Common myeloid progenitor, CD34-positive (primary cell): ENCODE results near the gene SARDH.

Source experiments
- CTCF ChIA-PET: fragments of 350-600 bp; sonication (Branson Sonifier 250); formaldehyde crosslinking; loops from one replicate; lab custom pipeline; 2021; ENCODE audit warnings: antibody characterized with exemption; lab: Charles Lee
- POLR2A ChIA-PET: fragments of 350-600 bp; sonication (Branson Sonifier 250); formaldehyde crosslinking; loops from one replicate; lab custom pipeline; 2021; ENCODE audit warnings: antibody characterized with exemption; lab: Charles Lee
- DNase-seq, 3 donors: peaks; one replicate each; pipeline versions ENCODE4 v3.0.0 to v3.0.0-alpha.2; 2013
- H3K27ac ChIP-seq, 2 experiments: 1 replicate in 1 of 2; 2 replicates in 1 of 2; pipeline ENCODE4 v1.7.0; 2013; ENCODE audit warnings: inconsistent platforms in 2 of 2, low read length in 2 of 2, mild to moderate bottlenecking in 2 of 2, low read depth in 1 of 2, moderate library complexity in 1 of 2; ENCODE audit not compliant: severe bottlenecking in 2 of 2, insufficient read depth in 1 of 2, poor library complexity in 1 of 2
- H3K27me3 ChIP-seq, 5 experiments: replicated peaks in 2 of 5; 1 replicate in 3 of 5; 2 replicates in 2 of 5; pipeline versions ENCODE4 v1.6.1 to v1.7.0; 2013; ENCODE audit warnings: low read length in 4 of 5, mild to moderate bottlenecking in 2 of 5, moderate library complexity in 2 of 5, inconsistent platforms in 1 of 5; ENCODE audit not compliant: insufficient read depth in 5 of 5, control insufficient read depth in 4 of 5
- H3K36me3 ChIP-seq, 4 experiments: 1 replicate in 2 of 4; 2 replicates in 2 of 4; pipeline versions ENCODE4 v1.6.1 to v1.7.0; 2013; ENCODE audit warnings: low read length in 3 of 4, control low read depth in 1 of 4, mild to moderate bottlenecking in 1 of 4; ENCODE audit not compliant: control insufficient read depth in 4 of 4, insufficient read depth in 4 of 4
- H3K4me1 ChIP-seq, 4 experiments: 1 replicate in 3 of 4; 2 replicates in 1 of 4; pipeline versions ENCODE4 v1.6.1 to v1.7.1; 2013; ENCODE audit warnings: low read length in 3 of 4, mild to moderate bottlenecking in 3 of 4, control low read depth in 1 of 4, inconsistent platforms in 1 of 4, moderate library complexity in 1 of 4; ENCODE audit not compliant: control insufficient read depth in 4 of 4, insufficient read depth in 4 of 4; ENCODE audit errors: control extremely low read depth in 1 of 4
- H3K4me3 ChIP-seq, 7 experiments: 1 replicate in 4 of 7; 2 replicates in 3 of 7; pipeline versions ENCODE4 v1.5.1 to v1.7.0; 2013; ENCODE audit warnings: mild to moderate bottlenecking in 7 of 7, low read length in 6 of 7, moderate library complexity in 6 of 7, inconsistent platforms in 2 of 7, low read depth in 2 of 7, control low read depth in 1 of 7; ENCODE audit not compliant: insufficient read depth in 4 of 7, control insufficient read depth in 1 of 7; ENCODE audit errors: extremely low read depth in 1 of 7
- H3K9me3 ChIP-seq, 5 experiments: 1 replicate in 4 of 5; 2 replicates in 1 of 5; pipeline versions ENCODE4 v1.6.1 to v1.7.1; 2013; ENCODE audit warnings: low read length in 4 of 5, mild to moderate bottlenecking in 2 of 5, inconsistent platforms in 1 of 5, low read depth in 1 of 5, moderate library complexity in 1 of 5; ENCODE audit not compliant: control insufficient read depth in 4 of 5, insufficient read depth in 2 of 5; ENCODE audit errors: control extremely low read depth in 1 of 5
- whole genome bisulfite sequencing: methylation state at CpG from one replicate; pipeline ENCODE4 v1.1.5; 2013; ENCODE audit not compliant: insufficient coverage; 5-methylcytosine and 5-hydroxymethylcytosine counted together

The SARDH gene

DNA sequence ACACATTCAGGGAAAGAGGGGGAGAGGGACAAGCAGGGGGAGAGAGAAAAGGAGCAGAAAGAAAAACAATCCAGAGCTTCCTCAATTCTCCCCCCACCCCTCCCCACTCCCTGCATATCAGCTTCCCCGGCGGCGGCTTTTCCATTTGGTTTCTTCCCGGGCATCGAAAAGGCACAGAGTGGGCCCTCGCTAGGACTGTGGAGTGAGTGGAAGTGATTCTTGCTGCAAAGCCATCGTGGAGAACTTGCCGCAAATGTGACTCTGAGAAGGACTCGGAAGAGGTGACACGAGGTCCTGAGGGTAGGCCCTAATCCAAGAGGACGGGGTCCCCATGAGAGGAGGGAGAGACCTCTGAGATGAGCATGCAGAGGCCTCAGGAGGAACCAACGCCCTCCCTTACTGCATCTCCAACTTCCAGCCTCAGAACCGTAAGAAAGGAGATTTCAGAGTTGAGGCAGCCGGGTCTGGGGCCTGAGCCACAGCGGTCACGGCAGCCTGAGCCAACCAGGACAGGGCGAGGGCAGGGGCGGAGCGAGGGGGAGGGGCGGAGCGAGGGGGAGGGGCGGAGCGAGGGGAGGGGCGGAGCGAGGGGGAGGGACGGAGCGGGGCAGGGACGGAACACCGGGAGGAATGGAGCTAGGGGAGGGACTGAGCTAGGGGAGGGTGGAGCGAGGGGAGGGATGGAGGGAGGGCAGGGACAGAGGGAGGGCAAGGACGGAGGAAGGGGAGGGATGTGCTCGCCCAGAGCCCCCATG is 21.2 kb upstream of the SARDH start:
- Histone ChIP-seq H3K4me1 (peaks cover 0 to 5% (median 2%) of the 10 kb centered on the region in 4 experiments), H3K36me3 (peaks cover 0 to 7% (median 3%) of the 10 kb centered on the region in 4 experiments), H3K27ac (no peak overlapping the region), H3K4me3 (no peak overlapping the region), H3K9me3 (no peaks in the 10 kb centered on the region), H3K27me3 (no peaks in the 10 kb centered on the region)
- ChIA-PET POLR2A (interaction anchor here (0.6 kb wide), 1 partner anchor 1095 kb away, joined by 4 read pairs; no protein-coding TSS in a partner anchor), CTCF (interaction anchor here (1.2 kb wide), 1 partner anchor 17 kb away, joined by 3 read pairs; no protein-coding TSS in a partner anchor)
- DNase-seq = no peak
- WGBS = 88% methylated on average over 22 of the region's 32 CpGs

DNA sequence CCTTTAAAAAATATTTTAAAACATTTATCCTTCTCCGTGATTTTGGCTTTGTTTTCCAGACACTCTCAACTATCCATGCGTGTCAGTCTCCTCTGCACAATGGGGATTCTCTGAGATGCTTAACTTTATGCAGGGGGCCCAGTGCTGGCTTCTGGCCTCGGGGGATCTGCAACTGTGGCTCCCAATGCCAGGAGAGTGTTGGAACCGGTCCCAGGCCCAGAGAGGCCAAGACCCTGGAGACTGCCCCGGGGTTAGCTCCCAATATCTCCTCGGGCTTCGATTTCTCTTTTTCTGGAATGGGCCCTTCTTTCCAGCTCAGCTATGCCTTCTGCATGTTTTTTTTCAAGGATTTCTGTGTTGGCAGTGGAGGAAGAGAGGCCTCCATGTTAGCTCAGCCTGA is 20.1 kb upstream of the SARDH start:
- POLR2A ChIA-PET = no interaction called here
- 92% methylated on average over 4 of the region's 7 CpGs for WGBS
- CTCF ChIA-PET = interaction anchor here (1.2 kb wide), 1 partner anchor 16 kb away, joined by 3 read pairs; no protein-coding TSS in a partner anchor

DNA sequence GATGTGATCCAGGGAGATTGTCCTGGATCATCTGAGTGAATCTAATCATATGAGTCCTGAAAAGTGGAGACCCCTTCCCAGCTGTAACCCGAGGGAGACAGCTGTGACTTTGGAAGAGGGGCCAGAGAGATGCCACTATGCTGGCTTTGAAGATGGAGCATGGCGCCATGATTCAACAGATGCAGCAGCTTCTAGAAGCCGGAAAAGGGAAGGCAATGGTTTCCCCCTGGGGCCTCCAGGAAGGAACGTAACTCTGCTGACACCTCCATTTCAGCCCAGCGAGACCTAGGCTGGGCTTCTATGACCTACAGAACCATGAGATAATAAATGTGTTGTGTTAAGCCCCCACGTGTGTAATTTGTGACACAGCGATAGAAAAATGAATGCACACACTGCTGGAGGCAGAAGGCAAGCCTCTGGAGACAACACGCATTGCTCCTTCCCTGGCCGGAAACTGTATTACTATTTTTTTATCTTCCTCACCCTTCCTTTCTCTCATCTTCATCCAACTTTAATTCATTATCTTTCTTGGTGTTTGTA is 16.6 kb upstream of the SARDH start:
- Histone ChIP-seq H3K4me1 (peaks cover 0 to 8% (median 3%) of the 10 kb centered on the region in 4 experiments), H3K36me3 (no peaks in the 10 kb centered on the region), H3K27ac (no peak overlapping the region), H3K9me3 (no peaks in the 10 kb centered on the region), H3K27me3 (no peaks in the 10 kb centered on the region), H3K4me3 (no peak overlapping the region)
- ChIA-PET CTCF (no interaction called here), POLR2A (no interaction called here)
- DNase-seq = peak in 2 of 3 donors; percentile 6 to 11
- WGBS = no CpG with 5 or more reads among the region's 9 CpGs

More for the DNA sequence above, 20.1 kb upstream of the SARDH start:
- H3K36me3 ChIP-seq = no peaks in the 10 kb centered on the region
- H3K4me1 ChIP-seq = peaks cover 0 to 5% (median 2%) of the 10 kb centered on the region in 4 experiments
- DNase-seq = no peak
- H3K27me3 ChIP-seq = no peaks in the 10 kb centered on the region
- H3K27ac ChIP-seq = no peak overlapping the region
- H3K9me3 ChIP-seq = no peaks in the 10 kb centered on the region
- no peak overlapping the region for H3K4me3 ChIP-seq

DNA sequence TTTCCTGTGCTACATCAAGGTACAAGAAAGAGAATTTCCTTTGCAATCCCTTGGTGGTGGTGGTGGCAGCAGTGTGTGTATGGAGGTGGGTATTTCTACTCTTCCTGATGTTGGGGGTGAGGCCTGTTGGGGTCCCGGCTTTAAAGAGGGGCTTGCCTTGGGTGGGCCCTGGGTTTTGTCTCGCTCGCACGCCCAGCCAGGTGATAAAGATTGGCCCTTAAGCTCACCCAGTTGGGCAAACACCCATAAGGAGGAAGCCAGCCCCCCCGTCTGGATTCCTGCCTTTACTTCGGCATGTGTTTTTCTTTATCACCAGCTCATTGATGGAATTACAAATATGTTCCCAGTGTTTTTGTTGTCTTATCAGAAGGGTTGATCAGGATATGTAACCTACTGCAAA is 16.0 kb upstream of the SARDH start:
- Histone ChIP-seq H3K4me3 (no peak overlapping the region), H3K27ac (no peak overlapping the region), H3K4me1 (peaks cover 0 to 8% (median 3%) of the 10 kb centered on the region in 4 experiments), H3K36me3 (no peaks in the 10 kb centered on the region), H3K9me3 (no peaks in the 10 kb centered on the region), H3K27me3 (no peaks in the 10 kb centered on the region)
- POLR2A ChIA-PET = interaction anchor here (0.6 kb wide), 1 partner anchor 123 kb away, joined by 3 read pairs; no protein-coding TSS in a partner anchor
- CTCF ChIA-PET = interaction anchor here (0.7 kb wide), 1 partner anchor 15 kb away, joined by 4 read pairs; no protein-coding TSS in a partner anchor
- WGBS = 100% methylated on average over 4 of the region's 6 CpGs
- no peak for DNase-seq

DNA sequence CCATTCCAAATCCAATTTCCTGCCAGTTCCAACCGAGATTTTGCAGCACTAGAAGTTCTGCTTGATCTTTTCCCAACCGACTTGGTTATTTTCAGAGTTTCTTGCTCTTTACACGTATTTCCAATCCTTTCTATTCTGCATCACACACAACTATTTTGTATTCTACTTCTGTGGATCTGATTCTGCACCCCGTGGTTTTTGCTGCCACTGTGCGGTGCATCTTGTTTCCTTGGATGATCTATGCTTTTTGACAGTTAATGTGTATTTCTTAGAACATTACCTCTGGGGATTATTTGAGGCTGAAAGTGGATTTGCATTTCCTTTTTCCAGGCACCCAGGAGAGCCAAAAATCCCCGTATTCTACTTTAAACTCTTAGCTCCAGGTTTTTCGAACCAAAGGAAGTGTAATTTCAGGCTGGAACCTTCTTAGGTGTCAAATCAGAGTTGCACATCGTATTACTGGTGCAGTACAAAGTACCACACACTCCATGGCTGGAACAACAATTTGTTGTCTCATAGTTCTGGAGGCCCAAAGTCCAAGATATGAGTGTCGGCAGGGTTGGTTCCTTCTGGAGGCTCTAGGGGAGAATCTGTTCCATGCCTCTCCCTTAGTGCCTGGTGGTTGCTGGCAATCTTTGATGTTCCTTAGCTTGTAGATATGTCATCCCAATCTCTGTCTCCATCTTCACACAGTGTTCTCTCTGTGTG is 14.7 kb upstream of the SARDH start:
- no peaks in the 10 kb centered on the region for H3K36me3 ChIP-seq
- ChIA-PET CTCF (no interaction called here), POLR2A (no interaction called here)
- no peaks in the 10 kb centered on the region for H3K9me3 ChIP-seq
- peaks cover 0 to 8% (median 3%) of the 10 kb centered on the region in 4 experiments for H3K4me1 ChIP-seq
- no peak overlapping the region for H3K4me3 ChIP-seq
- DNase-seq = no peak
- no peak overlapping the region for H3K27ac ChIP-seq
- no peaks in the 10 kb centered on the region for H3K27me3 ChIP-seq
- WGBS = 50% methylated on average over 2 of the region's 9 CpGs

DNA sequence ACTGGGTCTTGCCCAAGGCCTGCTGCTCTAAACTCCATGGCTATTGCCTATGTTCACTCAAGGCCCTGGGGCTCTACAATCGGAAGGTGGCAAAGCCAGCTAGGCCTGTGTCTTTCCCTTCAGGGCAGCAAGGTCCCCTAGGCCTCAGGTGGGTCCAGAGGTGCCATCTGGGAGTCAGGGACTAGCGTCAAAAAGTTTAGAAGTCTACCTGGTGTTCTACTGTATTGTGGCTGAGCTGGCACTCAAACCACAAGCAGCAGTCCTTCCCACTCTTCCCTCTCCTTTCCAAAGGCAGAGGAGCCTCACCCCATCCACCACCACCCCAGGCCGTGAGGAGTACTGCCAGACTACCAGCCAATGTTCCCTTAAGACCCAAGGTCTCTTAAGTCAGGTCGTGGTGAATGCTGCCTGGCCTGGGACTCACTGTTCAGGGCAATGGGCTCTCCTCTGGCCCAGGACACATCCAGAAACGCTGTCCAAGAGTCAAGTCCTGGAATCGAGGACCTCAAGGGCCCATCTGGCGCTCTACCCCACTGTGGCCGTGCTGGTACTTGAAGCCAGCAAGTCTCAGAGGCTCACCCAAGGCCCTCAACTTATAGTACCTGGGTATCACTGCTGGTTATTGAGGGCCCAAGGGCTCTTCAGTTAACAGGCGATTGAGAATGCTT is 13.0 kb upstream of the SARDH start:
- peaks cover 0 to 8% (median 3%) of the 10 kb centered on the region in 4 experiments for H3K4me1 ChIP-seq
- no peaks in the 10 kb centered on the region for H3K36me3 ChIP-seq
- H3K27me3 ChIP-seq = no peaks in the 10 kb centered on the region
- no peak for DNase-seq
- H3K9me3 ChIP-seq = no peaks in the 10 kb centered on the region
- WGBS = over 99% methylated on average over 8 of the region's 9 CpGs
- H3K27ac ChIP-seq = no peak overlapping the region
- ChIA-PET CTCF (interaction anchor here (1.1 to 1.4 kb wide), 2 partner anchors 9 to 16 kb away, joined by 3 to 6 read pairs; no protein-coding TSS in a partner anchor), POLR2A (no interaction called here)
- H3K4me3 ChIP-seq = no peak overlapping the region
